Rectal smooth muscle tissue (tissue), 1 donor: Measurements from ENCODE around the gene IGSF9B.

ENCODE experiments used
- H3K27ac ChIP-seq: one replicate; pipeline ENCODE4 v1.7.0; 2013; ENCODE audit warnings: low read depth, low read length, inconsistent platforms
- H3K27me3 ChIP-seq: one replicate; pipeline ENCODE4 v1.7.0; 2013; ENCODE audit warnings: low read length; ENCODE audit not compliant: control insufficient read depth, insufficient read depth
- H3K36me3 ChIP-seq: one replicate; pipeline ENCODE4 v1.7.0; 2013; ENCODE audit warnings: low read length; ENCODE audit not compliant: control insufficient read depth, insufficient read depth
- H3K4me1 ChIP-seq: one replicate; pipeline ENCODE4 v1.7.0; 2013; ENCODE audit warnings: low read length; ENCODE audit not compliant: control insufficient read depth, insufficient read depth
- H3K4me3 ChIP-seq: one replicate; pipeline ENCODE4 v1.7.0; 2013; ENCODE audit warnings: low read length
- H3K9ac ChIP-seq: one replicate; pipeline ENCODE4 v1.7.0; 2013; ENCODE audit warnings: low read length

The IGSF9B gene

DNA sequence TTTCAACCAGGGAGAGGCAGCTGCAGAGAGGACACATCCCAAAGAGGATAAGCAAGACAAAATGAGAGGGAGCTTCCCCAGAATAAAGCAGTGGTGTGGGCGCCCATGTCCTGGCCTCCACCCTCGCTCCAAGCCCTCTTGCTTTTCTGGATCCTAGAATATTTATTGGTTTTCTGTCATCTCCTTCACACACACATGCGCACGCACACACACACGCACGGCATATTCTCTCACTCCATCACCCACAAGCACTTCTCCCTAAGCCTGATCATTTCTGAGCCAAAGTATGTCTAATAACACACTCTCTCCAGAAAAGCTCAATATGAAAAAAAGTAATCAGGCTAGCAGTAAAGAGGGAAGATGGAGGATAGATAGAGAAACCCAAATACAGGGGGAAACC, 7.6 kb downstream of the IGSF9B start:
- no peak overlapping the region for H3K9ac ChIP-seq
- H3K36me3 ChIP-seq = peaks cover 4% of the 10 kb centered on the region
- H3K27me3 ChIP-seq = no peaks in the 10 kb centered on the region
- peaks cover 69% of the 10 kb centered on the region for H3K4me1 ChIP-seq
- no peak overlapping the region for H3K27ac ChIP-seq
- no peak overlapping the region for H3K4me3 ChIP-seq

DNA sequence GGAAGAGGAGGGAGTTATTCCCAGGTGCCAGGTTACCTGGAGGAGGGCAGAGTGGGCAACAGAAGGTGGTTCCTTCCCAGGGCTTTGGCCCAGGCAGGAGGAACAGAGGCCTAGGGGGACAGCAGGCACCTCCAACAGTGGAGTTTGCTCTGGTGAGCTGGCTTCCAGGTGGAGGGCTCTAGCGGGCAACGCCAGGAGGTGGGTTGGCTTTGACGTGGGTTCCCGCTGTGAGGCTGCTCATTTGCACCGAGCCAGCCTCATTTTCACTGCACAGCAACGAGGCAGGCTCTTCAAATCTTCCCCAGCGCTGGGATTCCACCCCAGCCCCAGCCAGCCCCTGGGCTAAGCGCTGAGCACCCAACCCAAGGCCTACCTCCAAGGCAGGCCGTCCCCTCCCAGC, 8.1 kb downstream of the IGSF9B start:
- no peak overlapping the region for H3K4me3 ChIP-seq
- peaks cover 4% of the 10 kb centered on the region for H3K36me3 ChIP-seq
- no peaks in the 10 kb centered on the region for H3K27me3 ChIP-seq
- no peak overlapping the region for H3K9ac ChIP-seq
- H3K27ac ChIP-seq = no peak overlapping the region
- H3K4me1 ChIP-seq = peaks cover 69% of the 10 kb centered on the region

DNA sequence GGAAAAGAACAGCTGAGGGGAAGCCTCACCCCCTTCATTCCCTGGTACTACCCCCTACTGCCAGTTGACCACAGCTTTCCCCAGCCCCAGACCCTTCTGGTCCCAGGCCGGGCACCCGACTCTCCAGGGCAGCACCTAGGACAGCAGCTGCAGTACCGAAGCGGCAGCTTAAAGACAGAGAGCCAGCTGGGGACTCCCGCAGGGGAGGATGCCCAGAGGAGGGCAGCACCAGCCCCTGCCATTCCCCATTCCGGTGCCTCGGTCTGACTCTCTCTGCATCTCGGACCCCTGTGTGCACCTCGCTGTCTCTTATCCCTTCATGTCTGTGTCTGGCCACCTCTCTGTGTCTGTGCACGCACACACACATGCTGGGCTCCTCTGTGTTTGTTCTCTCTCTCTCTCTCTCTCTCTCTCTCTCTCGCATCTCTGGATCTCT, 9.4 kb downstream of the IGSF9B start:
- H3K27me3 ChIP-seq = no peaks in the 10 kb centered on the region

DNA sequence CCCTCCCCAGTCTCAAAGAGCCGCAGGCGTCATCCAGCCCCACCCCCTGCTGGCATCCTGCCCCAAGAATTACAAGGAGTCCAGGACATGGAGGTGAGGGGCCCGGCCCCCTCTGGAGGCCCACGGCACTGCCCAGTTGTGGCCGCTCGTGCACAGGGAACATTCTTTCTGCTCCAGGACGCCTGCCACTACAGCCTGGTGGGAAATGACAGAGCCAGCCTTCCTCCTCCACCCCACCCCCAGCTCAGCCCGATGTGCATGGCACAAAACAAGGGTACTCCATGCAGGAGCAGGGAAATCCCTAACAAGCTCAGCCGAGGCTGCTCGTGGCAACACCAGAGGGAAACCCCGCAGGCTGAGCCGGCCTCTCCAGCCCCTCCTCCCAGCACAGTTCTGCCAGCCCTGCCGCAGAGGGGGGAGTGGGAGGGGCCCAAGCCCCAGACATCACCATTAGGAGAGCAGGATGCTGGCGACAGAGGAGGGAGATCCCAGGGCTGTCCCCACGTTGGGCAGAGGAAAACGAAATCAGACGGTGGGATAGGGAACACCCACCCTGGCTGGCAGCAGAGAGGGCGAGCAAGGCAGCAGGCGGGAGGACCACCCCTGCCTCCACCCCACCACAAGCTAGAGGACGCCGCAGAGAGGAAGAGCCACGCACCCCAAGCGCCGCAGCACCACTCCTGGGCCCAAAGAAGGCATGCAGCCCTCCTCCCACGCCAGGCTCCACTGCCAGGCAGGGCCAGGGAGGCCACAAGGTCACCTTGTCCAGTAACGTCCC, 10.0 kb downstream of the IGSF9B start:
- Histone ChIP-seq H3K27ac (peak overlapping the region; percentile 63), H3K4me3 (no peak overlapping the region), H3K4me1 (peaks cover 55% of the 10 kb centered on the region), H3K36me3 (peaks cover 4% of the 10 kb centered on the region), H3K27me3 (no peaks in the 10 kb centered on the region), H3K9ac (no peak overlapping the region)

More for the DNA sequence above, 9.4 kb downstream of the IGSF9B start:
- H3K9ac ChIP-seq = no peak overlapping the region
- peak overlapping the region; percentile 40 for H3K27ac ChIP-seq
- peaks cover 4% of the 10 kb centered on the region for H3K36me3 ChIP-seq
- peaks cover 61% of the 10 kb centered on the region for H3K4me1 ChIP-seq
- H3K4me3 ChIP-seq = peak overlapping the region; percentile 31

DNA sequence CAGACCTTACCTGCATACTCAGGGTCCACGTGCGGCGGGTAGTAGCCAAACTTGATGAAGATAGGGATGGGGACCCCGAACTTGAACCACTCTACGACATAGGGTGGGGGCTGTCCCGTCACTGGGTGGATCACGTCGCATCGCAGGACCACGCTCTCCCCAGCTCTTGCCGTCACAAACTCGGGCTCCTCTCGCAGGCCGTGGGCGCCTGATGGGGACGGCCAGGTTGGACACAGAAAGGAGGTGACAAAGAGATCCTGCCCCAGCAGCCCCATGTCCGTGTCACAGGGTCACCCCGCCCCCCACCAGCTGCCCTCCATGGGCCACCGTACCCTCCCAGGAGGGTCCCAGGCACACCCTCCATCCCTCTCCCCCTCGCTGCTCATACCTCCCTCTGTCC, 10.7 kb downstream of the IGSF9B start:
- Histone ChIP-seq H3K27ac (peak overlapping the region; percentile 63), H3K9ac (no peak overlapping the region), H3K4me1 (peaks cover 50% of the 10 kb centered on the region), H3K4me3 (no peak overlapping the region), H3K27me3 (no peaks in the 10 kb centered on the region), H3K36me3 (peaks cover 4% of the 10 kb centered on the region)

DNA sequence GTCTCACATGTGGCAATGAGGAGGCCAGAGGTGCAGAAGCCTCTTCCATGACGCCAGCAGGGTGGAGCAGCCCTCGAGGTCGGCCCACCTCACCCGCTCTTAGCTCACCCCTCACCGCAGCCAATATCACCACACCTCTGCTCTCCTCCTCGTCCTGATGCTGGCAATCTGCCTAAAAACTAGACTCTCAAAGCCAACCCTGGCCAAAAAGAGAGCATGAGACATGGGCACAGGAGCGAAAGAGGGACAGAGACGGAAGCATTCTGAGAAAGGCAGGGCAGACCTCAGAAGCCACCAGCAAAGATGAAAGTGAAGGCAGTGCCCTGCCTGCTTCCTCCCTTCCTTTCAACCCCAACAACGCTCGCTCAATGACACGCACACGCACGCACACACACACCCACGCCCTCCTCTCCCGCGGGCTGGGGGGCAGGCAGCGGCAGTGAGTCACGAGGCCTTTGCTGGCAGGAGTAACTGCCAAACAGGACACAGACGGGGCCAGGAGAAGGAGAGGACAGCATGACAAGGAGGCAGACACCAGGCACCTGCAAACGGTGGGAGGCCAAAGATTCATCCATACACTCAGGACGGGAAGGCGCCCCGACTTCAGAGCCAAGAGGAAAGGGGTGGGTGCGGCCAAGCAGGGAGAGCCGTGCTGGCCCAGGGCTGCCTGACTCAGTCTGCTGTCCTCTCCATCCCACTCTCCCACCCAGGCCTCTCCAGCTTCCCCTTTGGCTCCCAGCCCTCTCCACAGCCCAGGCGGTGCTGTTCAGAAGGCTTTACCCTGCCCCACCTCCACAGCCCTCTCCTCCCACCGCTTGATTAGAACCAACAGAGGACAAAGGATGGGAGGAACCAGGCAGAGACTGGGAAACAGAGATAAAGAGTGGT, 11.4 kb downstream of the IGSF9B start:
- Histone ChIP-seq H3K36me3 (peaks cover 4% of the 10 kb centered on the region), H3K27me3 (no peaks in the 10 kb centered on the region), H3K4me3 (peak overlapping the region; percentile 6), H3K27ac (peak overlapping the region; percentile 63), H3K9ac (no peak overlapping the region), H3K4me1 (peaks cover 42% of the 10 kb centered on the region)

DNA sequence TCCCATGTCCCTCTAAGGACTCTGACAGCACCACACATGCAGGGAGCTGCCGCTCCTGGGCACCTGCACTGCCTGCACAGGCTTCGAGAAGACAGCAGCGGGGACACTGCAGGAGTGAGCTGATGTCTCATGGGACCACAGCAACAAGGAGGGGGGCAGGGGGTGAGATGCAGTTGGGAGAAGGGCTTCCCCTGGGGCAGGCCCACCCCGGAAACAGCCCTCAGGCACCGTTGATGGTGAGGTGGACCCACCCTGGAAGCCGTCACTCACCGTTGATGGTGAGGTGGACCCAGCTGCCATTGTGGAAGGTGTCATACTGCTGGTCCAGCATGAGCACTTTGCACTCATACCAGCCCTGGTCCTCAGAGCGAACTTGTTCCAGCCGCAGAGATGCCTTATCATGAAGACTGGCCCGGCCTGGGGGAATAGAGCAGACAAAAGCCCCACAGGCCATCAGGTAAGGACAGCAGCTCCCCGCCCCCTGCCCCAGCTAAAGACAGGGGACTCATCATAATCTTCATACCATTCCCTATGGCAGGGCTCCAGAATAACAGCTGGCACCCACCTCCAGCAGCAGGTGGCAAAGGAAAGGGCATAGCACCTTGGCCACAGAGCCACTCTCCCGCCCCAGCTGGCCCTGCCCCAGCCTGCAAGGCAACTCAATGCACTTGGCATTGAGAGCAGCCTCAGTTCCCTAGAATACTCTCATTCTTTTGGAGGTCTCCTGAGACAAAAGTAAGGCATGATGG, 12.6 kb downstream of the IGSF9B start:
- no peak overlapping the region for H3K9ac ChIP-seq
- H3K27me3 ChIP-seq = no peaks in the 10 kb centered on the region
- H3K4me1 ChIP-seq = peaks cover 38% of the 10 kb centered on the region
- H3K4me3 ChIP-seq = no peak overlapping the region
- H3K36me3 ChIP-seq = peaks cover 6% of the 10 kb centered on the region
- no peak overlapping the region for H3K27ac ChIP-seq

DNA sequence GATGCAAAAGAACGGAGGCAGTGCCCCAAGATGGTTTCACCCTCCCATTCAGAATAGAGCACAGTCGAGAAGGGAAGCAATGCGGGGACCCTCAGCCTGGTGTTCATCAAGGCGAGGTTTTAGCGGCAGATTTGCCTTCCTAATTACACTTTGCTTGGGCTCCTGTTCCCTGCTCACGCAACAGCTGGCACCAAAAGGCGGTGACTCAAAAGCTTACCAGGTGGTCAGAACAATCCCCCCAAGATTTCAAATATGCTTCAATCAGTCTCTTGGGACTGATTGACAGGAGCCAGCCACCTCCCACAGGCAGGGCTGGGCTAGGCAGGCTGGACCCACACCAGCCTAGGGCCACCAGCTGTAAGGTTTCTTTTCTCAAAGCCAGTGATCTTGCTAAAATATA, 14.2 kb downstream of the IGSF9B start:
- Histone ChIP-seq H3K4me1 (peaks cover 24% of the 10 kb centered on the region), H3K27ac (no peak overlapping the region), H3K36me3 (peaks cover 18% of the 10 kb centered on the region), H3K27me3 (no peaks in the 10 kb centered on the region), H3K9ac (no peak overlapping the region), H3K4me3 (no peak overlapping the region)

DNA sequence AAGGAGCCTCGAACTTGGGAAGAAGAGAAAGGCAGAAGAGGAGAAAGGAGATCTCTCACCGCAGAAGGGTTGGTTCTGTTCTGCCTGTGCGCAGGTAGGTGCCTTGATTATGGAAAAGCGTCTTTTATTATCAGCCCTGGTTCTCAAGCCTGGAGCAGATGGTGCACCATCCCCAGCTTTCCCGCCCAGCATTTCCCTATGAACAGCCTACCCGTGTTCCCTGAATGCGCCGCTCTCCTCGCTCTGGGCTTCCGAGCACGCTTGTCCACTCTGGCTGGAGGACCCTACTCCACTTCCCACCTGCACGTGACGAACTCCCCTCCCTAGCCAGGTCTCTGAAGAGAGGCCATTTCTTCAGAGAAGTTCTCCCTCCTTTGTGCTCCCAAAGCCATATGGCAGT, 15.2 kb downstream of the IGSF9B start:
- peaks cover 27% of the 10 kb centered on the region for H3K36me3 ChIP-seq
- H3K4me1 ChIP-seq = peaks cover 14% of the 10 kb centered on the region
- H3K27me3 ChIP-seq = no peaks in the 10 kb centered on the region
- H3K27ac ChIP-seq = no peak overlapping the region
- no peak overlapping the region for H3K9ac ChIP-seq
- H3K4me3 ChIP-seq = no peak overlapping the region

DNA sequence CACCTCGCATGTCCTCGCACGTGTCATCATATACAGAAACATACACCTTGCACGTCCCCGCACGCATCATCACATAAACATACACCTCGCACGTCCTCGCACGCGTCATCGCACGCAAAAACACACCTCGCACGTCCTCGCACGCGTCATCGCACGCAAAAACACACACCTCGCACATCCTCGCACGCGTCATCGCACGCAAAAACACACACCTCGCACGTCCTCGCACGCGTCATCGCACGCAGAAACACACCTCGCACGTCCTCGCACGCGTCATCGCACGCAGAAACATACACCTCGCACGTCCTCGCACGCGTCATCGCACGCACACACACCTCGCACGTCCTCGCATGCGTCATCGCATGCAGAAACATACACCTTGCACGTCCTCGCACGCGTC, 16.7 kb downstream of the IGSF9B start:
- Histone ChIP-seq H3K27ac (no peak overlapping the region), H3K36me3 (peaks cover 27% of the 10 kb centered on the region), H3K4me1 (peaks cover 1% of the 10 kb centered on the region), H3K9ac (no peak overlapping the region), H3K27me3 (no peaks in the 10 kb centered on the region), H3K4me3 (no peak overlapping the region)

DNA sequence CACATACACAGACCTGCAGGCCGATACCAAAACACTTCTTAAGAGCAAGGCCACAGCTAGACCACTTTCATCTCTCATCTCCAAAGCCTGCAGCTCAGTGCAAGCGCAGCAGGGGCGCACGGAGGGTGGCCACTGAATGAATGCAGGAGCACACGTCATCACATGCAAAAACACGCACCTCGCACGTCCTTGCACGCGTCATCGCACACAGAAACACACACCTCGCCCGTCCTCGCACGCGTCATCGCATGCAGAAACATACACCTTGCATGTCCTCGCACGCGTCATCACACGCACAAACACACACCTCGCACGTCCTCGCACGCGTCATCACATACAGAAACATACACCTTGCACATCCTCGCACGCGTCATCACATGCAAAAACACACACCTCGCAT, 17.2 kb downstream of the IGSF9B start:
- no peaks in the 10 kb centered on the region for H3K4me1 ChIP-seq
- no peak overlapping the region for H3K9ac ChIP-seq
- no peak overlapping the region for H3K4me3 ChIP-seq
- no peaks in the 10 kb centered on the region for H3K27me3 ChIP-seq
- H3K36me3 ChIP-seq = peaks cover 23% of the 10 kb centered on the region
- no peak overlapping the region for H3K27ac ChIP-seq

DNA sequence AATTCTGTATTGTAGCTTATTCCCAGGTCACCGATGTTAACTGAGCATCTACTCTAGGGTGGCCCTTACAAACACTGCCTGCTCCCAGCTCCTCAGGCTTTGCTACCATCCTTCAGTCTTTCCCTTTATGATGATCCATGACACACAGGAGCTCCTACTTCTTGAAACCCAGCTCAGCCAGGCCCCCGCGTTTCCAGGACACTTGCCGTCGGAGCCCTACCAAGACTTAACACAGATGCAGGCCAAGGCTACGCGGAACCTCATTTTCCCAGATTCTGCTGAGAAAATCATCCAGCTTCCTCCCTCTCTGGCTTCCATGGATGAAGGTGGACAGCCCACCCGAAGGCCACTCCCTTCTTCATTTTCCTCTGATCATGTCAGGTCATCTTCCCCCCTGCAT, 18.6 kb downstream of the IGSF9B start:
- H3K4me3 ChIP-seq = no peak overlapping the region
- H3K27ac ChIP-seq = no peak overlapping the region
- no peaks in the 10 kb centered on the region for H3K4me1 ChIP-seq
- no peaks in the 10 kb centered on the region for H3K27me3 ChIP-seq
- peaks cover 23% of the 10 kb centered on the region for H3K36me3 ChIP-seq
- H3K9ac ChIP-seq = no peak overlapping the region
